Endothelial cell of umbilical vein (primary cell): ENCODE results near the gene FSTL4. TPM values are rescaled to one million over a fixed set of nuclear protein-coding genes. Genes with fewer than 3 reads are reported as not detected.

ENCODE experiments used
- BruUV-seq: library from RNA; stranded (reverse); fragments of 400-500 nt; replicated peaks from 2 replicates; lab custom pipeline; 2021; lab: Mats Ljungman, UMichigan
- CTCF ChIA-PET: fragments of 300-600, 350-600 bp; sonication (Branson Sonifier 250); formaldehyde crosslinking; loops from one replicate; lab custom pipeline; 2021; ENCODE audit warnings: antibody characterized with exemption, inconsistent platforms; lab: Charles Lee
- POLR2A ChIA-PET: fragments of 300-600, 350-600 bp; sonication (Branson Sonifier 250); formaldehyde crosslinking; loops from one replicate; lab custom pipeline; 2021; ENCODE audit warnings: antibody characterized with exemption, inconsistent platforms; lab: Charles Lee
- DNase-seq: peaks from one replicate; pipeline ENCODE4 v3.0.0-alpha.2; 2011; ENCODE audit warnings: low read depth, low spot score
- FAIRE-seq: peaks from 2 replicates; lab custom pipeline; 2011; peaks lifted over from hg19 to GRCh38; lab: Jason Lieb, UNC
- H2AFZ ChIP-seq: 2 replicates; pipeline ENCODE4 v1.6.0; 2012; ENCODE audit warnings: low read depth, low read length, control low read depth, inconsistent platforms
- H3K27ac ChIP-seq: 2 replicates; pipeline ENCODE4 v1.5.1; 2011; ENCODE audit warnings: low read depth, mild to moderate bottlenecking, control low read depth, low read length, moderate library complexity; ENCODE audit not compliant: insufficient read depth
- H3K27me3 ChIP-seq, 2 experiments: 2 replicates each; pipeline versions ENCODE4 v1.6.0 to v1.6.1; 2011; ENCODE audit warnings: low read length in 2 of 2, mixed read lengths in 1 of 2; ENCODE audit not compliant: control insufficient read depth in 2 of 2, insufficient read depth in 2 of 2
- H3K36me3 ChIP-seq, 2 experiments: 2 replicates in 1 of 2; 3 replicates in 1 of 2; pipeline ENCODE4 v1.5.1; 2011; ENCODE audit warnings: low read length in 2 of 2, mild to moderate bottlenecking in 1 of 2, moderate library complexity in 1 of 2; ENCODE audit not compliant: control insufficient read depth in 2 of 2, insufficient read depth in 2 of 2; ENCODE audit errors: extremely low read depth in 1 of 2
- H3K4me1 ChIP-seq: 3 replicates; pipeline ENCODE4 v1.5.1; 2011; ENCODE audit warnings: mild to moderate bottlenecking, low read length; ENCODE audit not compliant: control insufficient read depth, insufficient read depth; ENCODE audit errors: extremely low read depth
- H3K4me2 ChIP-seq: 2 replicates; pipeline ENCODE4 v1.6.1; 2011; ENCODE audit warnings: low read length, control low read depth, mixed read lengths; ENCODE audit not compliant: insufficient read depth
- H3K4me3 ChIP-seq, 3 experiments: fragments of 200-600 bp in 1 of 3; sonication (generic), shearing (Covaris generic) in 1 of 3; replicated peaks in 1 of 3; 2 replicates each; pipeline ENCODE4 v1.5.1; 2011 to 2016; ENCODE audit warnings: control low read depth in 3 of 3, low read length in 3 of 3, mild to moderate bottlenecking in 2 of 3, inconsistent platforms in 1 of 3, low read depth in 1 of 3, moderate library complexity in 1 of 3; ENCODE audit not compliant: insufficient read depth in 1 of 3
- H3K79me2 ChIP-seq: 2 replicates; pipeline ENCODE4 v1.6.0; 2012; ENCODE audit warnings: low read length, inconsistent platforms; ENCODE audit not compliant: control insufficient read depth, insufficient read depth
- H3K9ac ChIP-seq: replicated peaks from 2 replicates; pipeline ENCODE3; 2011; ENCODE audit warnings: low read length, control low read depth; ENCODE audit not compliant: insufficient read depth; ENCODE audit errors: extremely low read depth
- H3K9me1 ChIP-seq: replicated peaks from 3 replicates; pipeline ENCODE4 v1.6.0; 2011; ENCODE audit warnings: mild to moderate bottlenecking, low read length; ENCODE audit not compliant: control insufficient read depth, insufficient read depth; ENCODE audit errors: extremely low read depth
- H3K9me3 ChIP-seq: replicated peaks from 2 replicates; pipeline ENCODE4 v1.5.1; 2012; ENCODE audit warnings: low read length, inconsistent platforms; ENCODE audit not compliant: control insufficient read depth, insufficient read depth
- H4K20me1 ChIP-seq: replicated peaks from 2 replicates; pipeline ENCODE3; 2011; ENCODE audit warnings: mild to moderate bottlenecking, low read length; ENCODE audit not compliant: control insufficient read depth, insufficient read depth; ENCODE audit errors: extremely low read depth
- EZH2 ChIP-seq: IDR thresholded peaks from 2 replicates; pipeline ENCODE4 v1.6.1; 2012; ENCODE audit warnings: borderline replicate concordance, low read depth, mild to moderate bottlenecking, moderate library complexity, low read length, inconsistent platforms; ENCODE audit not compliant: severe bottlenecking
- FOS ChIP-seq: IDR thresholded peaks from 2 replicates; pipeline ENCODE4 v1.6.1; 2011; ENCODE audit warnings: mild to moderate bottlenecking, low read length, moderate library complexity, borderline replicate concordance; ENCODE audit not compliant: insufficient read depth
- GATA2 ChIP-seq: IDR thresholded peaks from 2 replicates; pipeline ENCODE4 v1.7.0; 2011; ENCODE audit warnings: low read depth, mild to moderate bottlenecking, moderate library complexity, mixed read lengths, low read length; ENCODE audit not compliant: insufficient read length, insufficient read depth
- JUN ChIP-seq: IDR thresholded peaks from 2 replicates; pipeline ENCODE4 v1.6.1; 2011; ENCODE audit warnings: borderline replicate concordance, low read depth; ENCODE audit not compliant: insufficient read length, insufficient read depth
- MYC ChIP-seq: IDR thresholded peaks from one replicate; pipeline ENCODE4 v1.6.1; 2011; ENCODE audit warnings: mild to moderate bottlenecking, low read depth, low read length
- POLR2A ChIP-seq: IDR thresholded peaks from 2 replicates; pipeline ENCODE4 v1.6.1; 2012; ENCODE audit warnings: low read depth, mild to moderate bottlenecking, control low read depth, low read length
- POLR2AphosphoS5 ChIP-seq: IDR thresholded peaks from 2 replicates; pipeline ENCODE4 v1.6.1; 2012; ENCODE audit warnings: low read depth, mild to moderate bottlenecking, control low read depth, low read length, moderate library complexity; ENCODE audit not compliant: insufficient read depth
- dilution Hi-C: fragments of 300-500 bp; cut with MboI; formaldehyde crosslinking; loops from one replicate; pipeline ENCODE4 v1.15.0; 2019; ENCODE audit warnings: low sequenced_read_pairs; ENCODE audit not compliant: extremely low pct_ligation_motif_present
- intact Hi-C: fragments of 100-400 bp; cut with micrococcal nuclease; formaldehyde crosslinking; loops from one replicate; pipeline ENCODE4 v1.10.0; 2022
- polyA plus RNA-seq, 4 experiments: library from polyadenylated mRNA; depleted of rRNA in 3 of 4; stranded (reverse) in 3 of 4; unstranded in 1 of 4; fragments of >200 nt; gene quantifications; 2 replicates each; pipeline versions ENCODE4 v1.2.1 to v1.2.3, GENCODE V29; 2011 to 2012; ENCODE audit warnings: missing spikeins in 1 of 4
- total RNA-seq: library from RNA; stranded (reverse); gene quantifications from 2 replicates; pipeline ENCODE4 v1.2.3, GENCODE V29; 2021
- TF ChIP-seq, protein P1 (sequence below), 2 donors: IDR thresholded peaks; 1 replicate in 1 of 2; 2 replicates in 1 of 2; pipeline ENCODE4 v1.5.1; 2011; ENCODE audit warnings: low read length in 2 of 2, mild to moderate bottlenecking in 2 of 2, moderate library complexity in 2 of 2, control low read depth in 1 of 2, inconsistent platforms in 1 of 2, low read depth in 1 of 2; ENCODE audit not compliant: insufficient read depth in 1 of 2; ENCODE audit errors: extremely low read depth in 1 of 2
- TF ChIP-seq, protein P2 (sequence below): IDR thresholded peaks from 2 replicates; pipeline ENCODE4 v1.6.1; 2011; ENCODE audit not compliant: insufficient read depth, insufficient read length

Gene FSTL4
- total and polyA plus RNA-seq, 2 donors (not counting 3 experiments of a cell fraction or from before 2014, with no cell fraction given): 0.18 TPM; not detected in 1

DNA sequence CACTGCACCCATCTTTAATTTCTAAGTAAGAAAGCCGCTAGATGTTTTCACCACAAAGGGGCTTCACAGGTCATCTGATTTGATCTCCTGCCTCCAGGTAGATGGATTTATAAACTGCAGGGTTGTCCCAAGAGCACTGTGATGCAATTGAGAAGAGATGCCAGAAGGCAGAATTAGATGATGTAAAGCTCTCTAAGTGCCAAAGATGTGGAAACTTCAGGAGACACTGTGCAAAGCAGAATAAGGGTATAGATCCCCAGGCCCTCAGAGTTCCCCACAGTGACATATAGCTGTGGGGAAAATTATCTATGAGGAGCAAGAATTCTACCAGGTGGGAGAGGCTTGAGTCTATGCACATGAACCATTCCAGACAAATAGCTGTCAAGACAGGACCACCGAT is 90.5 kb downstream of the FSTL4 start:
- H3K9me3 ChIP-seq: no peaks in the 10 kb centered on the region

DNA sequence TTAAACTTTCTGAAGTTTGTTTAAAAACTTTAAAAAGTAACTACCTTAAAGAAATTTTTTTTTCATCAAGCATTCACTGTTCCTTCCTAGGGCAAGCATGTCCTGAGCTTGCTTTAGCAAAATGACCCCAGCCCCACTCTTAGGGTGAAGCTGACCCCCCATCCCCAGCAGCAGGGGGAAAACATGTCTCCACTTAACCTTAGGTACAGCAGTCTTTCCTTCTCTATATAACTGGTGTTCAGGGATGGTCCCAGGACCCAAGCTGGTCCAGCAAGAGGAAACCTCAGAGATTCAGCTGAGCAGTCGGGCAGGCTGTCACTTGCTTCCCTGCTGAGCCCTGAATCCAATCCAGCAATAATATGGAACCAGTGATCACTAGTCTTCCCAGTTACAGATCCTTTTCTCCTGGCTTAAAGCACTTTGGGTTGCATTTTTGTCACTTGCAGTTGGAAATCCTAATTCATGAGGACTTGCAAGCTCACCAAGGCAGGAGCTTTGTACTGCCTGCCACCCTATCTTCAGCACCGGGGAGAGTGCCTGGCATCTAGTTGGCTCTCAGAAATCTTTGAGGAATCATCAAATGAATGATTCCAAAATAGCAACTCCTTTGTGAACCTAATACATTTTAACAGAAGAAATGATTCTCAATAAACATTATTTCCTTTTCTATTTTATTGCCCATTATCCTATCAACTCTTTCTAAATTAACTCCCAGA is 91.2 kb downstream of the FSTL4 start:
- intact Hi-C loops (no loop called here), dilution Hi-C loops (no loop called here)
- H3K27ac ChIP-seq: no peak overlapping the region
- no TSS peak for BruUV-seq
- FAIRE-seq (no peak), DNase-seq (no peak)
- H3K9ac ChIP-seq: no peak overlapping the region
- no peaks in the 10 kb centered on the region for H3K9me3 ChIP-seq
- H3K9me1 ChIP-seq: no peaks in the 10 kb centered on the region
- no peaks in the 10 kb centered on the region for H3K4me1 ChIP-seq
- TF ChIP-seq JUN: no peak
- TF ChIP-seq POLR2AphosphoS5: no peak
- TF ChIP-seq EZH2: no peak
- TF ChIP-seq POLR2A: no peak
- no peak for TF ChIP-seq FOS
- TF ChIP-seq, protein P1, sequence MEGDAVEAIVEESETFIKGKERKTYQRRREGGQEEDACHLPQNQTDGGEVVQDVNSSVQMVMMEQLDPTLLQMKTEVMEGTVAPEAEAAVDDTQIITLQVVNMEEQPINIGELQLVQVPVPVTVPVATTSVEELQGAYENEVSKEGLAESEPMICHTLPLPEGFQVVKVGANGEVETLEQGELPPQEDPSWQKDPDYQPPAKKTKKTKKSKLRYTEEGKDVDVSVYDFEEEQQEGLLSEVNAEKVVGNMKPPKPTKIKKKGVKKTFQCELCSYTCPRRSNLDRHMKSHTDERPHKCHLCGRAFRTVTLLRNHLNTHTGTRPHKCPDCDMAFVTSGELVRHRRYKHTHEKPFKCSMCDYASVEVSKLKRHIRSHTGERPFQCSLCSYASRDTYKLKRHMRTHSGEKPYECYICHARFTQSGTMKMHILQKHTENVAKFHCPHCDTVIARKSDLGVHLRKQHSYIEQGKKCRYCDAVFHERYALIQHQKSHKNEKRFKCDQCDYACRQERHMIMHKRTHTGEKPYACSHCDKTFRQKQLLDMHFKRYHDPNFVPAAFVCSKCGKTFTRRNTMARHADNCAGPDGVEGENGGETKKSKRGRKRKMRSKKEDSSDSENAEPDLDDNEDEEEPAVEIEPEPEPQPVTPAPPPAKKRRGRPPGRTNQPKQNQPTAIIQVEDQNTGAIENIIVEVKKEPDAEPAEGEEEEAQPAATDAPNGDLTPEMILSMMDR (IDR thresholded peaks at IDR 0.05; ENCODE audit: extremely low read depth in 1 of 2, insufficient read depth in 1 of 2, low read depth in 1 of 2, low read length in 2 of 2): no peak
- no peak for TF ChIP-seq MYC
- no peak for TF ChIP-seq GATA2
- TF ChIP-seq, protein P2, sequence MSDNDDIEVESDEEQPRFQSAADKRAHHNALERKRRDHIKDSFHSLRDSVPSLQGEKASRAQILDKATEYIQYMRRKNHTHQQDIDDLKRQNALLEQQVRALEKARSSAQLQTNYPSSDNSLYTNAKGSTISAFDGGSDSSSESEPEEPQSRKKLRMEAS: no peak
- peaks cover 0 to 3% of the 10 kb centered on the region in 2 experiments for H3K27me3 ChIP-seq
- no peaks in the 10 kb centered on the region for H4K20me1 ChIP-seq
- no peak overlapping the region for H3K4me2 ChIP-seq
- no peaks in the 10 kb centered on the region for H3K36me3 ChIP-seq
- POLR2A ChIA-PET: no interaction called here
- CTCF ChIA-PET: interaction anchor here (1.0 kb wide), 1 partner anchor 96 kb away, joined by 3 read pairs; no protein-coding TSS in a partner anchor
- H3K79me2 ChIP-seq: no peaks in the 10 kb centered on the region
- H2AFZ ChIP-seq: no peak overlapping the region
- no peak overlapping the region for H3K4me3 ChIP-seq

More for the DNA sequence above, 90.5 kb downstream of the FSTL4 start:
- intact Hi-C loops (no loop called here), dilution Hi-C loops (no loop called here)
- no peak for DNase-seq
- no peak overlapping the region for H2AFZ ChIP-seq
- H3K4me1 ChIP-seq: no peaks in the 10 kb centered on the region
- H3K4me2 ChIP-seq: no peak overlapping the region
- no peaks in the 10 kb centered on the region for H3K9me1 ChIP-seq
- H3K79me2 ChIP-seq: no peaks in the 10 kb centered on the region
- H3K36me3 ChIP-seq: no peaks in the 10 kb centered on the region
- no peak overlapping the region for H3K9ac ChIP-seq
- no peak overlapping the region for H3K27ac ChIP-seq
- TF ChIP-seq, protein P2: no peak
- TF ChIP-seq POLR2AphosphoS5 (no peak), JUN (no peak), GATA2 (no peak)
- H4K20me1 ChIP-seq: no peaks in the 10 kb centered on the region
- peaks cover 0 to 3% of the 10 kb centered on the region in 2 experiments for H3K27me3 ChIP-seq
- ChIA-PET POLR2A (no interaction called here), CTCF (interaction anchor here (1.0 kb wide), 1 partner anchor 97 kb away, joined by 3 read pairs; no protein-coding TSS in a partner anchor)
- FAIRE-seq: no peak
- no peak overlapping the region for H3K4me3 ChIP-seq
- BruUV-seq: no TSS peak
